Measurements from ENCODE around the gene PLXDC2.

DNA sequence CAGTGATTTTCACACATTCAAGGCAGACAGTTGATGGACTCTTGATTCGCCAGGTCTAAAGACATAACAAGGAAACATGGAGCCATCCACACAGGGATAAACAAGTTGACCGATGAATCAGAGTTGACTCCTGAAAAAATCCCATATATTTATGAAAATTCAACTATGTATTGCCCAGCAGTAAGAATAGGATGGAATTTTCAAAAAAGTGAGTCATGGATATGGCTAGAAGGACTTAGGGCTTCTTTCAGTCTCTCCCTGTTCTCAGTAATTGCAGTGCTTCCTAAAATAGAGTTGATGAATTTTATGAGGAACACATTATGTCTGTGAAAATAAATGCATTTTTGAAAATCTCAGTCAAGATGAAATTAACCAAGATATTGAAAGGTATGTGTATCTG lies 301.2 kb downstream of the PLXDC2 start:
- TF ChIP-seq TAF1 (IDR thresholded peaks at IDR 0.05; ENCODE audit: borderline replicate concordance, low read depth, low read length) = no peak
- no peak for TF ChIP-seq POLR2AphosphoS5 (IDR thresholded peaks at IDR 0.05; ENCODE audit: low read depth, low read length)

All from GM12892 (cell line).